GM12892 (cell line): ENCODE measurements around the gene DTNB.

Experiments used
- DNase-seq: peaks from one replicate; pipeline ENCODE4 v3.0.0; 2011; ENCODE audit not compliant: insufficient read length
- FAIRE-seq: peaks from 2 replicates; lab custom pipeline; 2011; peaks lifted over from hg19 to GRCh38; lab: Jason Lieb, UNC
- POLR2A ChIP-seq: IDR thresholded peaks from 2 replicates; pipeline ENCODE4 v1.6.1; 2011; ENCODE audit warnings: low read depth, low read length, control low read depth
- POLR2AphosphoS5 ChIP-seq: IDR thresholded peaks from 2 replicates; pipeline ENCODE4 v1.6.1; 2011; ENCODE audit warnings: low read depth, low read length, control low read depth
- TAF1 ChIP-seq: IDR thresholded peaks from 2 replicates; pipeline ENCODE4 v1.6.1; 2011; ENCODE audit warnings: low read depth, mild to moderate bottlenecking, control low read depth, low read length, borderline replicate concordance

The DTNB gene

DNA sequence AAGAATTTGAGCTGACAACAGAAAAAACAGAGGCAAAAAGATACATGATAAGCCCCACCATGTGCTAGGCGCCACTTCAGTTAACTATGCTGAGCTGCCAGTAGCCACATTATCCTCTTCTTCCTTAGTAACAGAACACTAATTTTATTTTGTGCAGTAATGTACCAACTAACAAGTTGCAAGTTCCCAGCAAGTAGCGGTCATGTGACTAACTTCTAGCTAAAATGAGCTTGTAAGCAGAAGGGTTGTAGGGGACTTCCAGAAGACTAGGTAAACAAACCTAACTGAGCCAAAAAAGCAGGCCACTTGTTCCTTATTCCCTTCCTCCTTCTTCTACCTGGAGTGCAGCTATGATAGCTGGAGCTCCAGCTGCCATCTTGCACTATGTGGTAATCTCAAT is 75.5 kb downstream of the DTNB start:
- TF ChIP-seq POLR2AphosphoS5: no peak
- TF ChIP-seq TAF1: no peak
- TF ChIP-seq POLR2A: no peak
- FAIRE-seq: peak; percentile 42
- DNase-seq: no peak

DNA sequence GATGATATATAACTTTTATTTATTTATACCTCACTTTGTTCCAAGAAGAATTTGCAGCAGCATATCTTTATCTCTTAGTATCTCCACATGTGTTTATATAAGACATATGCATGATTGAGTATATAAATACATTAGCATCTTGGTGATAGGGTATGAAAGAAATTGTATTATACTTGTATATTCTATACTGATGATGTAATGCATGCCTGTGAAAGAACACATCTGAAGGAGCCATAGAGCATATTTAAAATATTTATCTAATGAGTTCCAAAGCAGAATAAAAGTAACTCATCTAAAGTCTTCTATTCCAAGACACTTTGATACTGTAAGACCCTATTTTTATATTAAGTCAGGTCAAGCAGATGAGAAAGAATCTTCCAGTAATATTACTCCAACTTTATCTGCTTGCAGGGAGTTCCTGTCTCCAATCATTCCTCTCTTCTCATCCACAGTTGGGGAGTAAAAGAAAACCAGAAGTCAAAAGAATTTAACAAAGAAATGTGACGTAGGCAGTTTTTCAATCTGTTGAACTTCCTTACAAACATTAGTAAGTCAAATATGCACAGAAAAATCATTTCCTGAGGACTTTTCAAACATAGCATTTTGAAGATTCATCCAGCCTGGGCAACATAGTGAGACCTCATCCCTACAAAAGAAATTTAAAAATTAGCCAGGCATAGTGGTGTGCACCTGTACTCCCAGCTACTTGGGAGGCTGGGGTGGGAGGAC is 76.7 kb downstream of the DTNB start:
- TF ChIP-seq POLR2AphosphoS5: no peak
- no peak for TF ChIP-seq TAF1
- no peak for TF ChIP-seq POLR2A
- DNase-seq: no peak
- no peak for FAIRE-seq

DNA sequence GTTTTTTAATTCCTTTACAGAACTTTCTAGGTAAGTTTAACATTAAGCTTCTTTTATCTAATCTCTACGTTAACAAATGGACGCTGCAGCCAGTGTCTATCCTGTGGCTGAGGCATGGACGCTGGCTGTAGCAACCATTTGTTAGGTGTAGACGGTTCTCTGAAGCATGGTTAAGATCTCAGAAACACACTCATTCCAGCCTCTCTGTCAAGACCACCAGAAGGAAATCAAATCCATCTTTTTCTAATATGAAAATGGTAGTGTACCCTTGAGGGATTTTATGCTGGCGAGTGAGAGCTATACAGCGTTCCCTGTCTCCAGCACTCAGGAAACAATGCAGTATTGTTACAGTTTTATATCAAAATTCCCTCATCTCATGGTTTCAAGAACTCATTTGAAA is 78.0 kb downstream of the DTNB start:
- FAIRE-seq: no peak
- TF ChIP-seq POLR2AphosphoS5 (no peak), TAF1 (no peak), POLR2A (no peak)
- no peak for DNase-seq

DNA sequence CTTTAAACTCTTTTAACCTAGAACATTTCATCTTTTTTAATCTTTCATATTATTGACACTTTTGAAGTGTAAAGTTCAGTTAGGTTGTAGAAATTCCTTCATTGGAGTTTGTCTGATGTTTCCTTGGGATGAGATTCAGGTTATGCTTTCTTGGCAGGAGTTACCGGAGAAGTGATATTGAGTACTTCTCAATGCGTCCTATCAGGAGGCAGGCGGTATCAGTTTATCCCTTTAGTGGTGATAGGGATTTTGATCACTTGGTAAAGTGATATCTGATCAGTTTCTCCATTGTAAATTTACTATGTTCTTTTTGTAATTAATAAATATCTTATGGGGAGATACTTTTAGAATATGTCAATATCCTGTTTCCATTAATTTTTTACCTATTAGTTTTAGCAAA is 78.4 kb downstream of the DTNB start:
- TF ChIP-seq POLR2AphosphoS5 (no peak), POLR2A (no peak), TAF1 (no peak)
- FAIRE-seq (no peak), DNase-seq (no peak)

DNA sequence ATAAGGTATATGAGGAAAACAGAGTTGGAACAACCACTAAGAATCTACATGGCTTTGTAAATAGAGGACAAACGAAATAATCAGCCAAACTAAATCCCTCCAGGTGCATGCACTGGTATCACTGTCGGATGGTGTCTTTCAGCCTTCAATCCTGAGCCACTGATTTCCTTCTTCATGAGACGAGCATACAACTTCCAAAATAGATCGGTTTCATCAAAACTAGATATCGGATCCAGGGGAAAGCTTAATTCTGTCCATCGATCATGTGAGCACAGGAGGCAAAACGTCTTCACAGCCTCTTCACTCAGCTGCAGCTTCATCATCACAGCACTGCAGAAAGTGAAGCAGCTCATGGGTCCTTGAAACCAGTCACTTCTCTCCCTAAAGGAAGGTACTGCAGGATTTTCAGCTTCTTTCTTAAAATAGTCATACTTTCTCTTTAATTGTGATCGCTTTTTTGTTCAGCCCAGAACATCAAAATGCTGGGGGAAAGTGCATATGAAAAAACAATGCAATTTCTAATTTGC is 80.5 kb downstream of the DTNB start:
- FAIRE-seq (no peak), DNase-seq (no peak)
- TF ChIP-seq POLR2AphosphoS5 (no peak), TAF1 (no peak), POLR2A (no peak)

DNA sequence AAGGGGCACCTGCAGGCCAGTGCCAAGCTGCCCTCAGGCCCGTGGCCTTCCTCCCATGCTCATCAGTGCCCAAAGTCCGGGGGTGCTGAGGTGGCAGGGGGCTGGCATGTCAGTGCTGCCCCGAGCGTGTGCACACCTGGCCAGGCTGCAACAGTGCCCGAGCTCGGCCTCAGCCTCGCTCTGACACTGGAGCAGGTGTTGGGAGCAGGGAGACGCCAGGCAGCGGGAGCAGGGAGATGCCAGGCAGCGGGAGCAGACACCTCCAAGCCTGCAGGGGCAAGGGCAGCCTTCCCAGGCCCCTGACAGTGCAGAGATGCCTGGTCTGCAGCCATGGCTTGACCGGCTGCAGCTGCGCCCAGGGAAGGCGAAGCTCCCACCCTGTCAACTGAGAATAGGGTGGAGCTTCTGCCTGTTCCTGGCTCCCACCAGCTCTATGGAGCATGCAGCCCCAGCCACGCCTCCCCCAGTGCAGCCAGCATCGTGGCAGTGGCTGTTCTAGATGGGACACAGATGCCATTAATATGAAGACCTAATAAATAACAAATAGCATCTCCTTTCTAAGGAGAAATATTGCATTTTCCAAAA is 82.4 kb downstream of the DTNB start:
- DNase-seq (no peak), FAIRE-seq (no peak)
- TF ChIP-seq TAF1 (no peak), POLR2A (no peak), POLR2AphosphoS5 (no peak)

DNA sequence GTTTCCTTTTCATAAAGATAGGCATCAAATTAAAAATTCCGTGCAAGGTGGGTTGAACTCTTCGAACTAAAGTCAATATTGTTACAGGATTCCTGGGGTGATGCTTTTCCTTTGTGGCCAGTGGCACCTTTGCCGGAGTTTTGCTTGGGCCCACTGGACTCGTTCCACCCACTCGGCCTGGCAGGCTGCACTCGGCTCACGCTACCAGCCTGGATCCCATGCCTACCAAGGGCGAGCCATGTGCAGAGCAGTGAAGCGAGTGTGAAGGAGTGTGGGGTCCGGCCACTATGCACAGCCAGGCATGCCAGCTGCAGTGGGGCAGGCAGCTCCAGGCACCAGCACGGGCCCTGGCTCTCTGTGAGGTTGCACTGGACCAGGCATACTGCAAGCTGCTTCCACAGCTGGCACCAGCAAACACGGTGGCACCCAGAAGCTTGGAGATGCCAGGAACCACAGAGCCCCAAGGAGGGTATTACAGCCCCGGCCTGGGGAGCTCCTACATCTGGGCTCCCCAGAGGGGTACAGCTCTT is 83.6 kb downstream of the DTNB start:
- DNase-seq (no peak), FAIRE-seq (no peak)
- TF ChIP-seq POLR2A (no peak), TAF1 (no peak), POLR2AphosphoS5 (no peak)

DNA sequence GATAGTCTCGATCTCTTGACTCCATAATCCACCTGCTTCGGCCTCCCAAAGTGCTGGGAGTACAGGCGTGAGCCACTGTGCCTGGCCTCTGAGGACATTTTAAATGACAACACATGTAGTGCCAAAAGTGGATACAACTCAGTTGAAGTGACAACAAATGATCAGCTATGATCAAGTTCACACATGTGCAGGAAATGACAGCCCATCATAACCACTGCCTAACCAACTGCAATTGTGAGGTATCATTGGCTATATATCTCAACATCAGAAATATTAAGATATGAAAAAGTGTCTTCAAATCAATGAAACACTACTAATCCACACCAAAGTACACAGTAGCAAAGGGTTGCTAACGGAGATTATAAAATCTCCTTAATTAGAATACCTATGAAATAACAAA is 84.8 kb downstream of the DTNB start:
- DNase-seq (no peak), FAIRE-seq (no peak)
- TF ChIP-seq POLR2A (no peak), POLR2AphosphoS5 (no peak), TAF1 (no peak)

DNA sequence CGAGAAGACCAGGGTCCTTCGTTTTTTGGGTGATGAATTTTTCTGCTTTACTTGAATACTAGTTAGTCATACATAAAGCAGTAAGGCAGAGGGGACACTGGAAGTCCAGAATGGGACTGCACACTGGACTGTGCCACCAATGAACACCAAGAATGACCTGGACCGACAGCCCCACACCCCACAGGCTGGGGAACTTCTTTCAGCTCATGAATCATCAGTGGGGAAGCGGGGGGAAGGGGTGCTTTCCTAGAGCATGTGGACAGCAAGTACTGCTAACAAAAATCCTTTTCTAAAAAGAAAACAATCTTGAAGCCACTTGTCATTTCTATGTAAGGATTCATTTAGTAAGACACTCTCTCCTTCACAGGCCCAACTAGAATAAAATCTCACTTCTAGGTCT is 86.0 kb downstream of the DTNB start:
- DNase-seq (no peak), FAIRE-seq (peak; percentile 70)
- TF ChIP-seq POLR2AphosphoS5 (no peak), POLR2A (no peak), TAF1 (no peak)

DNA sequence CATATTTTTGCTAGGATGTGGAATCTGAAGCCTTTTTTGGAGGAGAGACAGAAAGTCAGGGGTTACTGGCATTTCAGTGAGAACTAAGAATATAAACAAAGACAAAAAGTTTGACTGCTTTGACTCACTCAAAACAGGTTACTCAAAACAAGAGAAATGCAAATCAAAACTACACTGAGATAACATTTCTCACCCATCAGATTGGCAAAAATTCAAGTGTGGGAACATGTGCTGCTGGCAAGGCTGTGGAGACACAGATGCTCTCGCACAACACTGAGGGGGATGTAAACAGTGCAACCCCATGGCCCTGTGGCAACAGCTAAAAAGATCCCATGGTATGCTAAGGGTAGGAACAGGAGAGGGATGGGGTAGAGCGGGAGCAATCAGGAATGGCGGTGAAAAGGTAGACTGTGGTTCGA is 86.6 kb downstream of the DTNB start:
- TF ChIP-seq POLR2A (no peak), TAF1 (no peak), POLR2AphosphoS5 (no peak)
- peak; percentile 91 for FAIRE-seq
- DNase-seq: peak; percentile 17

DNA sequence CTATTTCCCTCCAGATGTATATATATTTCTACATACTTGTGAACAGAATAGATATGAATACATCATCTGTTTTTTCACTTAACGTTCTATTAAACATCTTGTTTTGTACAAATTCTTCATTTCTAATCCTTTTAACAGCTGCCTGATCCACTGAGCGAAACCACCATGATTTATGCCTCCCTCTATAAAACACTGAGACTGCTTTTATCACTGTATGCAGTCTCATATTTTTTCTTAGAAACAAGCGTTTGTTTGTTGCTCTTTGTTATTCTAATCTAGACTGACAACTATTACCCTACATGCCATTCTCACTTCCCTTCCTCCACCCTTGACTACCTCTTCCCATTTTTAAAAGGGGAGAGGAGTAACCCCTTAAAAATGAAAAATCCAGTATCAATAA is 88.2 kb downstream of the DTNB start:
- DNase-seq: no peak
- TF ChIP-seq POLR2A (no peak), POLR2AphosphoS5 (no peak), TAF1 (no peak)

More for the DNA sequence above, 88.2 kb downstream of the DTNB start:
- FAIRE-seq: no peak
